ENCODE measurements around the gene OGFOD3.
"Not testable (repeated sequence)": the region's sequence is repeated elsewhere in the genome, so short reads cannot be mapped to it uniquely, and the experiment has no call there.

OGFOD3 gene

DNA sequence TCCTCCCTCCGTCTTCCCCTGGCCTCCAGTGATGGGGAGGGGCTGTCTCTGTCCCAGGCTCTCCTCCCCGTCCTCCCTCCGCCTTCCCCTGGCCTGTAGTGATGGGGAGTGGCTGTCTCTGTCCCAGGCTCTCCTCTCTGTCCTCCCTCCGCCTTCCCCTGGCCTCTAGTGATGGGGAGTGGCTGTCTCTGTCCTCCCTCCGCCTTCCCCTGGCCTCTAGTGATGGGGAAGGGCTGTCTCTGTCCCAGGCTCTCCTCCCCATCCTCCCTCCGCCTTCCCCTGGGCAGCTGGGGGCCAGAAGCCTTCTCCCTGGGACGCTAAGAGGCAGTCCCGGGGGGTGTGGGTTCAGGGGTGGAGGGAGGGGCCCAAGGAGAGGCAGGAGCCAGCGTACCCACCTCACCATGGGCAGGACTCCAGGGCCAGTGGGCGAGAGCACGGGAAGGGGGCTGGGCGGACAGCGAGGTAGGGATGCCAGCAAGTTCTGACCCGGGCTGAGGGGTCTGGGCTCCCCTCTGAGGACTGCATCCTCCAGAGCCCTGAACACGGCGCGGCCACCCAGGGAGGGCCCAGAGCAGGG is 32.0 kb downstream of the OGFOD3 start:
- no peak for DNase-seq

DNA sequence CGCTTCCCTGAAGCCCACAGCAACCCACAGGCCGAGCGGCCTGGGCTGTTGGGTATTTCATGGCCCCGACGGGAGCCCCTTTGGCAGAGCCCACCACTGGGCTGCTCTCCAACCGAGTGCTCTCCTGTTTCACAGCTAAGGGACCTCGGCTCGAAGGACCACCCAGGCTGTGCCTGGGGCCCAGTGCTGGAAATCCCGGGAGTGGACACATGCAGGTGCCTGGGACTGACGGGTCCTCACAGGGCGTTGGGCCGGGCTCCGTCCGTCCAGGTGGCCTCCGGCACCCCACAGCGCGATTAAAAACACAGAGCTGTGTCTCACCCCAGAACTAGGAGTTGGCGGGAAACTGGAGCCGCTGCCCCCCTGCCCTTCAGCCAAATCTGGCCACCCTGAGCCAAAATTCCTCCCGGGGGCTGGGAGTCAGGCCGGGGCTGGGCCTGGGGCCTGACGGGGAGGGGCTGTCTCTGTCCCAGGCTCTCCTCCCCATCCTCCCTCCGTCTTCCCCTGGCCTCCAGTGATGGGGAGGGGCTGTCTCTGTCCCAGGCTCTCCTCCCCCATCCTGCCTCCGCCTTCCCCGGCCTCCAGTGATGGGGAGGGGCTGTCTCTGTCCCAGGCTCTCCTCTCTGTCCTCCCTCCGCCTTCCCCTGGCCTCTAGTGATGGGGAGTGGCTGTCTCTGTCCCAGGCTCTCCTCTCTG is 32.7 kb downstream of the OGFOD3 start:
- DNase-seq: no peak

- no peak for DNase-seq
Measured at GRCh38 chr17:82384730-82385481, 33.5 kb downstream of the OGFOD3 start.

GRCh38 chr17:82384051-82384729 is 34.2 kb downstream of the OGFOD3 start:
- no peak for DNase-seq

DNA sequence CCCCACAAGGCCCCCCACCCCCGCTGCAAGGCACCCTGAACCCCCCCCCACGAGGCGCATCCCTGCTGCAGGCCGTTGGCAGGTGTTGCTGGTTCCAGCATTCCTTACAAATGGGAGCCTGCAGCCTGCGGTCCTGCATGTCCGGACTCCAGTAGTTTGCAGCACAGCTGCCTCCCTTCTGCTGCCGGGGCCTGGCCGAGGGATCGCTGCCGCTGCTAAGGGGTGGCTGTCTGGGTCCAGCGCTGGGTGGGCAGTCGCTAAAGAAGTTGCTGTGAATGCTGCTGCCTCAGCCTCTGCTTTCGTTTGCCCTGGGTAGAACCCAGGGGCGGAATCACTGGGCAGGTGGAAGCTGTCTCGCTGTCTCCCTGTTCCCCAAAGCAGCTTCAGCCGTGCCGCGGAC is 35.0 kb downstream of the OGFOD3 start:
- no peak for DNase-seq

DNA sequence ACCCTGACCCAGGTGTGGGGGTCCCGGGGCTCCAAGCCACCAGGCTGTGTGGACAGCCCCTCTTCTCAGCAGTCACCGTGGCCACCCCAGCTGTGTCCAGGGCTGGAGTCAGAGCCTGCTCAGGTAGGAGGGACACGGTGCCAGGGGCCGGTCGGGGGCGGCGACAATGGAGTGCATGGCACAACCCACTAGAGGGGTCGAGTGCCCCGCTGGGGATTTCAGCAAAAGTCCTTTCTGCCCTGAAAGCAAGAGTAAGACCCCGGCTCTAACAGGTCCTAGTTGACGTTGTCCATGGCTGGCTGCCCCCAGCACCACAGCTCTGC is 35.5 kb downstream of the OGFOD3 start:
- no peak for DNase-seq

DNA sequence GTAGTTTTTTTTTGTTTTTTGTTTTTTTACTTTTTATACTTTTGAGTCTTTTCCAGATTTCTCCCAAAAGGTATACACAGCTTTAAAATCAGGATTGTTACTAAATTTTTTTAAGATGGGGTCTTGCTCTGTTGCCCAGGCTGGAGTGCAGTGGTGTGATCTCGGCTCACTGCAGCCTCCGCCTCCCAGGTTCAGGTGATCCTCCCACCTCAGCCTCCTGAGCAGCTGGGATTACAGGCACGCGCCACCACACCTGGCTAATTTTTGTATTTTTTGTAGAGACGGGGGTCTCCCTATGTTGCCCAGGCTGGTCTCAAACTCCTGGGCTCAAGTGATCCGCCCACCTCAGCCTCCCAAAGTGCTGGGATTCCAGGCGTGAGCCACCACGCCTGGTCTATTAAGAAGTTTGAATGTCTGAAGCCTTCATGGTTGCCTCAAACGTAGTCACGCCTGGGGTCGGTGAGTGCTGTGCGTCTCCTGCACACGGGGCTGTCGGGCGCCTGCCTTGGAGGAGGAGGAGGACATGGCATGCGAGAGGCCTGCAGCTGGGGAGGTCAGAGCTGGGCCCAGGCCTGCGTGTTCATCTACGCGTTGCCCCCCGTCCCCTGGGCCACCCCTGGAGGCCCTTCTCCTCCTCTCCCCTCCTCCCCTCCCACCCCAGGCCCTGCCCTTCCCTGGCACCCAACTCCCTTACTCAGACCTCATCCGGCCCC is 36.0 kb downstream of the OGFOD3 start:
- DNase-seq: not testable (repeated sequence)

DNA sequence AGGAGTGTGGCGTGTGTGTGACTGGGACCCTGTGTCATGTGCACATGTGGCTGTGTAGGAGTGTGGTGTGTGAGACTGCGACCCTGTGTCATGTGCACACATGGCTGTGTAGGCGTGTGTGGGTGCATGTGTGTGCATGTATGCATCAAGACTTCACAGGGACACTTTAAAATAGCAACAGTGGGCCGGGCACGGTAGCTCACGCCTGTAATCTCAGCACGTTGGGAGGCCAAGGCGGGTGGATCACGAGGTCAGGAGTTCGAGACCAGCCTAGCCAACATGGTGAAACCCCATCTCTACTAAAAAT is 36.7 kb downstream of the OGFOD3 start:
- not testable (repeated sequence) for DNase-seq

GRCh38 chr17:82380860-82381702 is 37.3 kb downstream of the OGFOD3 start:
- no peak for DNase-seq

DNA sequence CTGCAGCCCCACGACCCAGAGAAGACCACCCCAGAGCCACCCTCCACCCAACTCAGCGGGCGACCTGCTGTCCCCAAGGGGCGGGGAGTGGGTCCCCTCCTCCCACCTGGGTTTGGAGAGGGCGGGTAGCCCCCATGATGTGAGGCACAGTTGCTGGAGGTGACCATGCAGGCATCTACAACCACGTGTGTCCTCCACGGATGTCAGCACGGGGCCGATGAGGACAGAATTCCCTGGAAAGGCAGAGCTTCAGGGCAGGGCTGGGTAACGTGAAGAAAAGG is 39.7 kb downstream of the OGFOD3 start:
- DNase-seq: no peak

DNA sequence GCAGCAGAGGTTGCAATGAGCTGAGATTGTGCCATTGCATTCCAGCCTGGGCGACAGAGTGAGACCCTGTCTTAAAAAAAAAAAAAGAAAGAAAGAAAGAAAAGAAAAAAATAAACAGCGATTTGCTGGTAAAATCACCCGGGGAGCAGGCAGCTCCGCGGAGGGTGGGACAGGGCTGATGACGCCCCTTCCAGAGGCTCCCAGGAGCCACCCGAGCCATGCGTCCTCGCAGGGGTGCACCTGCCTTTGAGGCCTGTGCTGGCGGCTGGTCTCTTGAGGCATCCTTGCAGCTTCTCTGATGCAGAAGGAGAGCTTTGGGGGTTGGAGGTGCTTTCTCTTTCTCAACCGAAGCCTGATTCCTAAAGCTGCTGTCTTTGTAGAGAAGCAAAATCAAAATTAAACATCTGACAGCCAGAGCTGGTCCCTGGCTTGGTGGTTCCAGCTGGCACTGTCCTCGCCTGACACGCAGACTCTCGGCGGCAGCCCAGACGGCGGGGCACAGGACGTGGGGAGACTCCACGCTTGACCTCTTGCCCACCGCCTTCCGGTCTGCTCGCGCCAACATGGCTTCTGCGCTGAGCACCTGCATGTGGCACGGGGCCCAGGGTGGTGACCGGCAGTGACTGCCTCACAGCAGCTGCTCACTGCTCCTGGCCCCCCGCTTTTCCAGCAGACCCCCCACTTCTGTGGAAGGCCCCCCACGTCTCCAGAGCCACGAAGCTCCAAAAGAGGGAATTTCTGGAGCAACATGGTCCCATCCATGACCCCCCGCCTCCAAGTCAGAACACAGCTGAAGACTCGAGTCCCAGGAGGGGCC is 40.3 kb downstream of the OGFOD3 start:
- DNase-seq: no peak

DNA sequence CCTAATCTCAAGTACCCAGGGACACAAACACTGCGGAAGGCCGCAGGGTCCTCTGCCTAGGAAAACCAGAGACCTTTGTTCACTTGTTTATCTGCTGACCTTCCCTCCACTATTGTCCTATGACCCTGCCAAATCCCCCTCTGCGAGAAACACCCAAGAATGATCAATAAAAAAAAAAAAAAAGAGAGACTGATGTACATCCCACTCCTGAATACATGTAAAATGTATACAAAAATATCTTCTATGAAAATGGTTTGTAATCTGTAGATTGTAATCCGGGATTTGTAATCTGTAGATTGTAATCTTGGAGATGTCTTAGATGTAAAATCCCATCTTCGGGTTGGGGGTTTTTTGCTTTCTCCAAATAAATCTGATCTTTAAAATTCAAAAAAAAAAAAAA is 41.1 kb downstream of the OGFOD3 start:
- not testable (repeated sequence) for DNase-seq

DNA sequence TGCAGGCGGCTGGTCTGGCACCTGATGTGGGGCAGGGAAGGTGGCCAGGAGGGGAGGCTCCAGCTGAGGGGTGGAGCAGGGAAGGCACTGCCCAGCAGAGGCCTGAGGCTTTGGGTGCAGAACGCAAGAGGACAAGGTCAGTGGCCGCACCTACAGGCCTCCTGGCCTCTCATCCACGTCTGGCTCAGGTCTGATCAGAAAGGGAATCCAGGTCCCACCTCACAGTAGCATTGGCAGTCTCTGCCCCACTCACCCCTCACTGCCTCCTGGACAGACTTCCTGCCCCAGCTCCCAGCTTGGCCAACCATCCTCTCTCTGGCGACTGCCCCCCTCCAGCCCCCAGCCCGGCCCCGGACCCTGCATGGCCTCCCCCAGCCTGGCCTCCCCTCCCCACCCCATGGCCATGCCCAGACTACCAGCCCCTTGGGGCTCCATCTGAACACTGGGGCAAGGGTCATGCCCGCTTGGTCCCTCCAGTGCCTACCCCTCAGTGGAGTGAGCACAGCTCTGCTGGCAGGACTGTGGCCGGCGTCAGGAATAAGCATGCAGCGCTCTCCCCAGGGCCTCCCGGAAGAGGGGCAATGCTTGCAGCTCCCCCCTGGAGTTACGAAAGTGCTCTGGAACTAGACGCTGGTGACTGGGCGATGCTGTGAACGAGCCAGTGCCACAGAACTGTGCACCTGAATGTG is 42.2 kb downstream of the OGFOD3 start:
- no peak for DNase-seq

DNA sequence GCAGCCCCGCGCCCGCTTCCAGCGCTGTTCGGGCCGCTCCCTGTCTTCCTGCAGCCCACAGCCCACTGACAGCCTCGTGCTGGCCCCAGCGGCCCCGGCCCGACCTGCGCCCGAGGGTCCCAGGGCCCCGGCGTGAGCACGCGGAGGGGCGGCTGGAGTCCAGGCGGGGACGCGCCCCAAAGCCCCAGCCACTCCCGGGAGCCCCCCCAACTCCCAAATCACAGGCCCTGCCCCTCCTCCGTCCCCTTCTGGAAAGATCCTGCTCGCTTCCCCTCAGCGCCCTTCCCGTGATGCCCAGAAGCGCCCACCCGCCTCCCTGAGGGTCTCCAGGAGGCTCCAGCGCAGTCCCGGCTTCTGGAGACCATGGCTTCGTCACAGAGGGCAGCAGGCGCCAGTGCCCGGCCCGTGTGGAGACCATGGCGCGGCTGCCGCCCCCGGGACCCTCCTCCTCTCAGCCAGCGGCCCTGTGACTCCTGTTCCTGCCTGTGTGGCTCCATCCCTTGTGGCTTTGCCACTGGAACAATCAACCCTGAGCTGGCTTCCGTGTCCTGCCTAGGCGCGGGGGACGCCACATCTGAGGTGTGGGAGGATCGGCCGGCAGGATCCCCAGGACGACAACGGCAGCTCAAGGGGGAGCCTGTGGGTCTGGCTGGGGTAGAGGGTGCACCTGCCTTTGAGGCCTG is 42.9 kb downstream of the OGFOD3 start:
- no peak for DNase-seq

DNA sequence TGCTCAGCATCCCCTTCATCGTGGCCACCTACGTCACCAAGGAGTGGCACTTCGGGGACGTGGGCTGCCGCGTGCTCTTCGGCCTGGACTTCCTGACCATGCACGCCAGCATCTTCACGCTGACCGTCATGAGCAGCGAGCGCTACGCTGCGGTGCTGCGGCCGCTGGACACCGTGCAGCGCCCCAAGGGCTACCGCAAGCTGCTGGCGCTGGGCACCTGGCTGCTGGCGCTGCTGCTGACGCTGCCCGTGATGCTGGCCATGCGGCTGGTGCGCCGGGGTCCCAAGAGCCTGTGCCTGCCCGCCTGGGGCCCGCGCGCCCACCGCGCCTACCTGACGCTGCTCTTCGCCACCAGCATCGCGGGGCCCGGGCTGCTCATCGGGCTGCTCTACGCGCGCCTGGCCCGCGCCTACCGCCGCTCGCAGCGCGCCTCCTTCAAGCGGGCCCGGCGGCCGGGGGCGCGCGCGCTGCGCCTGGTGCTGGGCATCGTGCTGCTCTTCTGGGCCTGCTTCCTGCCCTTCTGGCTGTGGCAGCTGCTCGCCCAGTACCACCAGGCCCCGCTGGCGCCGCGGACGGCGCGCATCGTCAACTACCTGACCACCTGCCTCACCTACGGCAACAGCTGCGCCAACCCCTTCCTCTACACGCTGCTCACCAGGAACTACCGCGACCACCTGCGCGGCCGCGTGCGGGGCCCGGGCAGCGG is 43.6 kb downstream of the OGFOD3 start:
- no peak for DNase-seq

DNA sequence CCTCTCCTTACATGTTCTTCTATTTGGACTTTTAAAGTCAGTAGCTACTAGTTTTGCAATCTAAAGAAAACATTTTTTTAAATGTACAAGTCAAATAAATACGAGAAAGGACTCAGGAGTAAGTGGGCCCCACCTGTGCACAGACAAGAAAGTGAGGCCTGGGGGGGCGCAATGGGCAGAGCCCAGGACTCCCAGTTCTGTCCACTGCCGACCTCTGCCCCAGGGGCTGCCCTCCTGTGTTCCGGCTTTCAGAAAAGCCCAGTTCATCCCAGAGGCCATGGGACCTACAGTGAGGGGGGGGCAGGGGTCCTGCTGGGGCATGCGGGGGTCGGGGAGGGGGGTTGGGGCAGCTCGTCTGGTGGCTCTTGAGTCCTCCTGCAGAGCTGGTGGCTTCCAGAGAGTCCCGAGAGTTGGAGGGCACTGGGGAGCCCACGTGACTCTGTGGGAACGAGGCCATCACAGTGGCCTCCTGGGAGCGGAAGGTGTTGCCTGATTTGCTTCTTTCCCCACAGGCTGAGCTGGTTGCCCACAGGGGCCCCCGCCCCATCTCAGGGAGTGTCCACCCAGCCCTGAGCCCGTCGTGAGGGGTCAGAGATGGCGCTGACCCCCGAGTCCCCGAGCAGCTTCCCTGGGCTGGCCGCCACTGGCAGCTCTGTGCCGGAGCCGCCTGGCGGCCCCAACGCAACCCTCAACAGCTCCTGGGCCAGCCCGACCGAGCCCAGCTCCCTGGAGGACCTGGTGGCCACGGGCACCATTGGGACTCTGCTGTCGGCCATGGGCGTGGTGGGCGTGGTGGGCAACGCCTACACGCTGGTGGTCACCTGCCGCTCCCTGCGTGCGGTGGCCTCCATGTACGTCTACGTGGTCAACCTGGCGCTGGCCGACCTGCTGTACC is 44.4 kb downstream of the OGFOD3 start:
- DNase-seq: no peak

DNA sequence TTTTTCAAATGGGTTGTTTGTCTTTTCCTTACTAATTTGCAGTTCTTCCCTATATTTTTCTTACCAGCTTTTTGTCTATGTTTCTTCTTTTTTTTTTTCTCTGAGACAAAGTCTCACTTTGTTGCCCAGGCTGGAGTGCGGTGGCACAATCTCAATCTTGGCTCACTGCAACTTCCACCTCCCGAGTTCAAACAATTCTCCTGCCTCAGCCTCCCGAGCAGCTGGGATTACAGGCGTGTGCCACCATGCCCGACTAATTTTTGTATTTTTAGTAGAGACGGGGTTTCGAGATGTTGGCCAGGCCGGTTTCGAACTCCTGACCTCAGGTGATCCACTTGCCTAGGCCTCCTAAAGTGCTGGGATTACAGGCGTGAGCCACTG is 45.3 kb downstream of the OGFOD3 start:
- DNase-seq: not testable (repeated sequence)

GRCh38 chr17:82372249-82373071 is 45.9 kb downstream of the OGFOD3 start:
- DNase-seq: no peak
